ENCODE data around the gene CAMTA1.

The CAMTA1 gene

DNA sequence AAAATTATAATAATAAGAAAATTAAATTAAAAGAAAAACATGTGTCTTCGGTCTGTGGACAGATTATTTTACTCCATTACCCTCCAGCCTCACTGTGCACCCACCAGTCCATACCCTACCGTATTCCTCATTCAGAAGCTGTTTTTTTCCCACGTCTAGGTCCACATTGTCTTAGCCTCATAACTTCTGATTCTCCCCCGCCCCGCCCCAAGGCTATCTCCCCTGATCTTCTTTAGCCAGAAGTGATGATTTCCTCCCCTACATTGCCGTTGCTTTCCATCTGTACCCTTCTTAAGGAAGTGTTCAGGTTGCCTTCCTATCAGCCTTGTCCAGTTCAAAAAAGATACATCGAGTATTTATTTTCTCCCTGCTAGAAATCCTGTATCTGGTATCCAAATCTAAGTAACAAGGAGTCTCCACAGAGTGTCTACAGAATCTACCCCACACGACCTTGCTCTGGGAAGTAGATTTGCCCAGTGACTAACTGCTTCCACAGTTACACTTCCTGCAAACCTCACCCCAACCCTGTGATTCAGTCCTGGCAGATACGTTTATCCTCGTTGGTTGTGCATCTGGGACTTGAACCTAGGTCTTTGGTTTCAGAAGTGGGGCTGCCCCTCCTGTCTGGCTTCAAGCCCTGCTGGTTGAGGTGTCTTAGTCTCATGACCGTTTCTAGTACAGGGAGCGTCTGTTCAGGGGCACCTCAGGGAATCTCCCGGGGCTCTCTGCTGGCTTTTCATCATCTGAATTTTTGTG is 470.2 kb downstream of the CAMTA1 start:
- peak; percentile 49 for ATAC-seq
- no peak for DNase-seq

GRCh38 chr1:7256526-7256925 is 471.3 kb downstream of the CAMTA1 start:
- ATAC-seq, result no peak
- no peak for DNase-seq

DNA sequence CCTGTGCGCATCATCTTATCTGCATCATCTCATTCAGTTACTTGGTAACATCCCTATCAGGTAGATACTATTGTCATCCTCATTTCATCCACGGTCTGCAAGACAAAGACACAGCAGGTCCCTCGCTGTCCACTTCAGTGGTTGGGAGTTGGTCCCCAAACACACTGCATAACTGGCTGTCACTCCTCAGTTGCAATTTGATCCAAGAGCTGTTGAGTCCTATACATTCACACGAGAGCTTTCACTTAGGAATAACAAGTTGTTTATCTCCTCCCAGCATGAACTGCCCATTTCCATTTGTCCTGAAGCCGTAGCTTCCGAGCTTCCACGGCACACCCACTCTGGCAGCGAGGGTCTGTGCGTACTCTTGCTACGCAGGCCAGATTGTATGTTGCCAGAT is 472.0 kb downstream of the CAMTA1 start:
- ATAC-seq (no peak), DNase-seq (no peak)

DNA sequence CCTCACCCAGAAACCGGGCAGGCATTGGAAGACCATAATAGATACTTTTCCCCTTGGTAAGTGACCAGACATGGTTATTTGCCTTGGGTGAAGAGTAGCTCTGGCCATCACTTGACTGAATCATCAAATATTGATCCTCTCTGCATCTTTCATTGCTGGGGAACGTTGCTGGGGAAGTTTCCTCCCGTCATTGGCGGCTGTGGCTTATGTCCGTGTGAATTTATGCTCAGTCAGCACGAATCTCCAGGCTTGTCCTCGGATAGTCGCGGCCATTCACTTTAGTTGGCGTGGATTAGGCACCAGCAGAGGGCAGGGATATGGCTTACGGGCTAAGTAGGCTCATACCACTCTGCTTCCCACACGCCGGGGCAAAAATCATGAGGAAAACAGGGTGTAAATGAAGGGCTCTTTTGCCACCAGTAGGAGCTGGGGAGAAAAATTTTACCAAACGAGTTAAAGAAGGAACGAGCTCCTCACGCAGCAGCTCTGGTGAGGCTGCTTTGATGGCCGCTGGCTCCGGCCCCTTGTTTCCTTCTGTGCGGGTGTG is 473.4 kb downstream of the CAMTA1 start:
- ATAC-seq, result no peak
- no peak for DNase-seq

GRCh38 chr1:7259955-7260354 is 474.7 kb downstream of the CAMTA1 start:
- DNase-seq (no peak), ATAC-seq (no peak)

DNA sequence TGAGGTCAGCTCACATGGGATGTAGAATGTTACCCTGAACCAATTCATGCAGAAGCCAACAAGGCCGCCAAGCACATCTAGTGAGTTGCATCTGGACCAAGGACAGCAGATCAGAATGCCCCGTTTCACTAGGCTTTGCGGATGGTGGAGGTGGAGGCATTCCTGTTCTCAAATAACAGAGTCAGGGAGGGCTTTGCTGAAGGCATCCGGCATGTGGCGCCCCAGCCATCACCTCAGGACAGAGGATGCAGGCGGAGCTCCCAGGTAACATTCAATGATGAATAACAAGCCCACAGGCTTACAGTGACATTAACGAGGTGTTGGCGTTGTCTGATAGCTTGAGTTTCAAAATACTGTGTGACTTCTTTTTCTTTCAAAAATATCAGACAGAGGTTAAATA is 476.2 kb downstream of the CAMTA1 start:
- ATAC-seq (no peak), DNase-seq (no peak)

DNA sequence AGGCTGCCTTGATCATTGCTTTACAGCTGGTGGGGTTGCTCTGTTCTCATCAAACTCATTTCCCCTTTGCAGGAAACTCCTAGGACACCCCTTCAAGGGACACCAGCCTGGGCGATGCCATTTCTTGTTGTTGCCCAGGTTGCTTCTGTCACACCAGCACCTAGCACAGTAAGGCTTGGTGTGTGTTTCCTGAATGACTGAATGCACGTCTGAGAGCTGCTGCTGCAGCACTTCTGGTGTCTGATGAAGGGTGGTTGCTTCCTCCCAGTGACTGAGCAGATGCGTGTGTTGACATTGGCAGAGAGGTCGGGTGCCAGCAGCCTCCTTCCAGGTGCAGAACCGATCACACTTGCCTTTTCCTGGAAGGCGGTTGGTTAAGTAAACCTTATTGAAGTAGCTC is 477.4 kb downstream of the CAMTA1 start:
- ATAC-seq (no peak), DNase-seq (no peak)

DNA sequence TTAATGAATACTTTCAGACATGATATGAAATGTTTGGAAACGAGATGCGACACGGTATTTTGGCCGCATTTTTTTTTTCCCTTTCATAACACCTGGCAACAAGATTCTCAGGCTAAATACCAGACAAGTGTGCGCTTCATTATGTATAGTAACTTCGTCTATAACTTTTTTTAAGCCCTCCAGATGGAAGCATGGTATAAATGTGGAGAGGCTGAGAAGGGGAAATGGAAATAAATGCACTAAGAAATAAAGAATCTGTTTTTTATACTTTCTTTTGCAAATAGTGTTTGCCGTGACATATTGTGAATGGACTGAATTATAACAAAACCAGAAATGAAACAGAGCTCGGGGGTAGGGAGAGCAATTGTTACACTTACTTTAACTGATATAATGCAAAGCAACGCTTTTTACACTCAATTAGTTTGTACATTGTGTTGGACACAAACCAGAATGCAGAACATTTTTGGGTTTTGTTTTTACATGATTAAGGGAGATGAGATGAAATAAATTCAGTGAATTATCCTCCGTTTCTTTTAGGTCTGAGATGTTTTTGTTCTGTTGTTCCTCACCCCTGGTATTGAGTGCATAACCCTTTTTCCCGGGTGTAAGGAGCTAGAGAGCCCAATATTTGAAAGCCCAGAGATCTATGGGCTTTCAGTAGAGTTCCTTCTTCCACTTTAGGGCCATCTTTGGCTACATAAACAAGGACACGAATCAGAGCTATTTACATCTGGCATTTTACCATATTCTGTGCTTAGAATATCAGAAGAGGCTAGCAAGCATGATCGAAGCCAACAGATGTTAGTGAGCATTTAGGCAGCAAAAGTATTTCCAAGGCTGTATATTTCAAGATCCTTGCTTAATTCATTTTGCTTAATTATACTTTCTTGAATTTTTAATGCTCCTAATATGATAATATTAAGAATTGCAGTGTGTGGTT is 478.0 kb downstream of the CAMTA1 start:
- ATAC-seq, result no peak

DNA sequence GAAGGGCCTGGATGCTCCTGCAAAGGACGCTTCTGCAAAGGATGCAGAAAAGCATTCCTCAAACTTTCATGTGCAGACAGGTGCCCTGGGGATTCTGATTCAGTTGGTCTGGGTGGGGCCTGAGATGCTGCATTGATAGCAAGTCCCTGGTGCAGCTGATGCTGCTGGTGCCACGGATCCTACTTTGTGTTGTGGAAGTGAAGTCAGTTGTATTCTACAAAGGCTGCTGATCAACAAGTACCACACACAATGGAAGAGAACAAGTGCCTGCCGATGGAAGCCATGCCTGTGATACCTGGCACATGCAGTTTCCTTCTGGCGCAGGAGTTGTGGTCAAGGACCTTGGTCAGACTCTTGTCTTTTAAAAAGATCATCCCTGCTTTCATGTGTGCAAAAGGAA is 478.8 kb downstream of the CAMTA1 start:
- DNase-seq, result no peak
- ATAC-seq, result no peak

More for the DNA sequence above, 478.0 kb downstream of the CAMTA1 start:
- DNase-seq, result no peak

DNA sequence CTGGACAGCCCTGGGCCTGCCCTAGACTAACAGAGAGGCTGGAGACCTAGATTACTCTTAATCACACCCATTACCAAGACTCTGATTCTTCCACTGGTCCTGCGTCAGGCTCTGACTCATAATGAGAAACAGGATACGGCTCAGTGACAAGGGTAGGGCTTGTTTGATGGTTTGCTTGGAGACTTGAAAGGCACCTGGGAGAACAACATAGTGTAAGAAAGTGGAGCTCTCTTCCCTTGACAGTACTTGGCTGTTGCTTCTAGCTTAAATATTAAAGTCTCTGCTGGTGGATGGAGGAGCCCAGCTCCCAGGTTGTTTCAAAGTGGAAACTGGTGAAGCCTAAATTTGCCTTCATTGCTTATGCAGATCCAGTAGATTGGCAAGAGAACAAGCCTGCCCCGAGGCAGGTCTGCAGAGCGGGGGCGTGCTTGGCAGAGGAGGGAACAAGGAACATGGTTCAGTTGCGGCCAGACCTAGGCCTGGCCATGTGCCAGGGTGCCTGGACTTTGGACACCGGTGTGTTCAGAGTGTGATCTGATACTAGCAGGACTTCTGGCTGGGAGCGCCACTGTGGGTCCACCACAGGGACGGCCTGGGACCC is 480.6 kb downstream of the CAMTA1 start:
- no peak for ATAC-seq
- DNase-seq, result no peak

DNA sequence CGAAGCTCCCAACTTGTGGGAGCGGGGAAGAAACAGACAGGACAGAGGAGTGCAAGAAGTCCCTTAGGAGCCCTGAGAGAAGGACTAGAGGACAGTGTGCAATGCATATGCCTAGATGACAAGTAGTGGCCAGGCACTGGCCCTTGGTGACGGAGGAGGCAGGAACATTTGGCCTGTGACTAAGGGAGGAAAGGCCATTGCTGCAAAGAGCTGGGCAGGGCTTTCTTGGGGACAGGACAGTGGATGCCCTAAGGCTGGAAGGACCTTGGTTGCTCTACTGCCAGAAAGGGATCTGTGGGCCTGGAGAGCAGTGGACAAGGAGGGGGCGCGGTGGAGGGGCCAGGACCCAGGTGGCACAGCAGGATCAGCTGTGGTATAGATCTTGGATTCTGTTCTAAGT is 481.3 kb downstream of the CAMTA1 start:
- no peak for ATAC-seq
- DNase-seq, result no peak

- no peak for ATAC-seq
Measured at GRCh38 chr1:7267493-7267892, 482.2 kb downstream of the CAMTA1 start.

GRCh38 chr1:7268983-7269382 is 483.7 kb downstream of the CAMTA1 start:
- ATAC-seq, result no peak
- no peak for DNase-seq

More at GRCh38 chr1:7267493-7267892, 482.2 kb downstream of the CAMTA1 start:
- no peak for DNase-seq

GRCh38 chr1:7269525-7269924 is 484.3 kb downstream of the CAMTA1 start:
- no peak for DNase-seq
- ATAC-seq, result no peak

GRCh38 chr1:7274256-7274655 is 489.0 kb downstream of the CAMTA1 start:
- DNase-seq (no peak), ATAC-seq (no peak)

DNA sequence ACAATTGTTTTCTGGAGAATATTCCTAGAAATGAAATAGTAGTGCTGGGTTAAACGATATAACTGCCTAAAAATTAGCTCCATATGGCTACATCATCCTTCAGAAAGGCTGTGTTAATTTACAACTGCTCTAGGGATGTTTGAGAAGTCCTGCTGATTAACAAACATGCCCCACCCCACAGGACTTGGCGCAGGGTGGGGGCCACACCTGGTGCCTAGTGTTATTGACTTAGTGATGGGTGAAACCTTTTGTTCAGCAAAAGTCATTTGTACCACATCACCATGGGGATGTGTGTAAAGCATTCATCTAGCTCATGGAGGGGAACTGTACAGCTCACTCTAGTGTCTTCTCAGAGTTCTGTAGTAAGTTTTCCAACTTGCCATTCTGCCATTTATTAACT is 492.8 kb downstream of the CAMTA1 start:
- DNase-seq, result no peak
- ATAC-seq, result no peak

DNA sequence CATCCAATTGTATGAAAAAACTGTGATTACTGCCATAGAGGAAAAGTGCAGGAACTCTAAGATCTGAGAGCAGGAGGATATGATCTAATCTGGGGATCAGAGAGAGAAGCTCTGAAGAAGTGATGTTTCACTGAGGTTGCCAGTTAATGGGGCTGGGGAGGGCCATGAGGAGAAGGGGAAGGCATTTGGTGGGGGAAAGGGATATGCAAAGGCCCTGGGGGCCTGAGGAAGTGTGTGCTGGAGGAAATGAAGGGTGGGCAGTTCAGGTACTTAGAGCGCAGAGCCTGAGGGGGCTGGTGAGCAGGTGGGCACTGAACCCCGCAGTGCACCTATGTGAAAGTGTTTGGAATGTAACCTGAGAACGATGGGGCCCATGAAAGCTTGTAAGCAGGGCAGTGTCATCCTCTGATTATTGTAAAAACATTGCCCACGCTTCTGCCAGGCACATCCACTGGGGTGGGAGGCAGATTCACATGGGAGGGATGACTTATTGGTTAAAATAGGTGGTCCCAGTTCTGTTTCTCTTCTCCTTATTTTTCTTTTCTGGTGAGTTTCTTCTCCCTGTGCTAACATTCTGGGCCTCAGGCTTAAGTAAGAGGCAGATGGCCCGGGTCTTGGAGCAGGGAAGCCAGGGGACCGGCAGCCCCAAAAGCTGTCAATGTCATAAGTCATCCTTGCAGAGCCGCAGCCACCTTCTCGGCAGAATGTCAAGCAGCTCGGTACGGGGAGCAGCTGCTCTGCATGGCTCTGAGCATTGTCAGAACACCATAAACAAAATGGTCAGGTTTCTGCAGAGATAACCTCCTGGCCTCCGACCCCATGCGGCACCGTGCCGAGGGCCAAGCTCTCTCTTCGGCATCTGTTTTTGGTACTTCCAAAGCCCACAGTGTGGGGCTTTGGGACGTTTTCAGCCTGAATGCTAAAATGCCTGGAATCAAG is 493.8 kb downstream of the CAMTA1 start:
- DNase-seq (no peak), ATAC-seq (no peak)

DNA sequence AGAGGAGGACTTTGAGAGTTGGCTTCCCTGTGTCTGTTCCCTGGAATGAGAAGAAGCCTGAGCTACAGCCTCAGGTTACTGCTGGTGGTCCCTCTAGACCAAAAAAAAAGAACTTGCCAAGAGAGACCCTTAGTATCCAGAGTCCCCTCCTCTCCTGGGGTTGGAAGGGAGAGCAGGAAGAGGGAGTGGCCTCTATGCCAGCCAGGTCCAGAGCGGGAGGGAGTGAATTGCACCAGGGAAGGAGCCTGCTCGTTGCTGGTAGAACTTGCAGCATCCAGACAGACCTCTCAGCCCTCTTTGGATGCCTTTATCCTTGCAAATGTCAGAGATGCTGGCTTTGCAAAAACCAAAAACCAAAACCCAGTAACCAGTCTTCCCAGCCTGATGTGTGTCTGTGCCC is 494.5 kb downstream of the CAMTA1 start:
- DNase-seq (no peak), ATAC-seq (no peak)

DNA sequence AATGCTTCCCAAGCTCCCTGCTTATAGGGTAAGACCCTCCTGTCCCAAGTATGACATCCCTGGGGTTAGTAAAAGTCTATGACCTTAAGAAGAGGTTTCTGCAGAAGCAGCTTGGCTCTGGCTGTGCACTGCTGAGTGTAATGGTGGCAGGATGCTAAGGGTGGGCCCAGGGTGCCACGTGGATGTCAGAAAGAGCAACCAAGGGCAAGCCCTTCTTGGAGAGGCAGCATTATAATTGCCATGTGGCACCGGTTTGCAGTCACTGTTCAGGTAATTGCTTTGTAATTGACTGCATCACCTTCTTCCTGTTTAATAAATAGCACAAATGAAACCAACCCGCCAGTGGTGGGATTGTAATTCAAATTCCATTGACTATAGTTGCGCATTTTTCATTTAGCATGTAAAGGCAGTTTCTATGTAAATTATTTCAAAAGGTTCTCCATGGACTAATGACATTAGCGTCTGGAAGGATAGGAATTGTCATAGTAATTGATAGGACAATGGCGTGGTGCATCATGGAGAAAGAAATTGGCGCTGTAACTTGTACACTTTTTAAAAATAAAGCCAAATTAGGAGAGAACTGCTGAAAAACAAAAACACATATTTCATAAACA is 495.2 kb downstream of the CAMTA1 start:
- DNase-seq, result no peak
- no peak for ATAC-seq

DNA sequence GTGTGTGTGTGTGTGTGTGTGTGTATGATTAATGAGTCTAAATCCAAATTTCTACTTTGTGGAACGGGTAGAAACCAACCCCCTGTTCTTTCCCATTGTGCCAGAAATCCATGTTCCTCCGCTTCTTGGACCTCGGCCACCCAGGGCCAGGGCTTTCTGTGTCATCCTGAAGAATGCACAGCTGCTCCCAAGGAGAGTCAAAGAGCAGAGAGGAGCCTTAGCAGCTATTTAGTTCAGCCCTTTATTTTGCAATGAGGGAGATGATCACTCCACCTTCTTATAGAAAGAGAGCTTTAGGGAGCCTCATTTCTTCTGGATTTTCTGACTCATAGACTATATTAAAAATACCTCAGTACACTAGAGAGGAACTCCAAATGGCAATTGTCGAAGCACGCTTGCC is 496.6 kb downstream of the CAMTA1 start:
- ATAC-seq, result no peak

DNA sequence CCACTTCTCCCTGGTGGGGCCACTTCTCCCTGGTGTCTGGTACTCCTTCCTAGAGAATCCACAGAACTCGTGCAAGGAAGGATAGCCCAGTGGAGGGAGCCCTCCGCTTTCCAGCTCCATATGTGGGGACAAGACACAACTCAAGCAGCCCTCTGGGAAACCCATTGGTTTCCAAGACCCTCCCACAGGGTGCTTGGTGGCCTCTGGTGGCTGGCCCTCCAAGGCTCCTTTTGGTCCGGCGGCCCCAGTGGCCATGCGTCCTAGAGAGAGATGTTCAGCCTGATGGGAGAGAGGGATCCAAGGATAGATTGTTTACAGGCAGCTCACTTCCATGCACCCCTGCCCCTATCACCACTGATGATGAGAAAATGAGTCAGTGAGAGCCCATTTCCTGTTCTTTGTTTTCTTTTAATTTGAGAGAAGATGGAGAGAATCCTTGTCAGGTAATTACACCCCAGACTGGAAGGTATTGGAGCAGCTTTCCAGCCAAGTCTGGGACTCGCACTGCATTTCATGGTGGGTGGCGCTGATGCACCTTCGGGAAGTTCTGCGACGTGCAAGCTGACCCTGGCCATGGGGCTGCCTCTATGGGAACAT is 499.7 kb downstream of the CAMTA1 start:
- no peak for ATAC-seq
- no peak for DNase-seq

More for the DNA sequence above, 496.6 kb downstream of the CAMTA1 start:
- DNase-seq, result no peak
